Measurements from ENCODE around the gene TNIK.
"Not testable (repeated sequence)": the region's sequence is repeated elsewhere in the genome, so short reads cannot be mapped to it uniquely, and the experiment has no call there.

TNIK gene

GRCh38 chr3:171313702-171314101 lies 146.5 kb downstream of the TNIK start:
- no peak for DNase-seq (ENCODE audit: low read depth, low spot score)

DNA sequence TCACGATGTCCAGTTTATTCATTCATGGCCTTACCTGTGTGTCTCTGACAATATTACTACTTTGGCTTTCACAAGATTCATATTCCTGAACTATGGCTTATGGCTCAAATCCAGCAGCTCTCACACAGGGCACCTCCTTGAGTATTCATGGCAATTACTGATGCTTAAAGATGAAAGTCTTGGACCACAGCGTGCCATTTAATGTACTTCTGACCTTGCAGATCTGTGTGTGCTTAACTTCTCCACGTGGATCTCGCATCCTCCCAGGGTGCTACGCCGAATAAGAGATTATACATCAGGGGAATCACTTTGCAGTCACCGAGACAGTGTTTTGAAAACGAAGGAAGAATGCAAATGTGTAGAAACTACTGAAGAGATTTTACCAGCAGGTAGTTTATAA lies 147.5 kb downstream of the TNIK start:
- no peak for DNase-seq (ENCODE audit: low read depth, low spot score)

DNA sequence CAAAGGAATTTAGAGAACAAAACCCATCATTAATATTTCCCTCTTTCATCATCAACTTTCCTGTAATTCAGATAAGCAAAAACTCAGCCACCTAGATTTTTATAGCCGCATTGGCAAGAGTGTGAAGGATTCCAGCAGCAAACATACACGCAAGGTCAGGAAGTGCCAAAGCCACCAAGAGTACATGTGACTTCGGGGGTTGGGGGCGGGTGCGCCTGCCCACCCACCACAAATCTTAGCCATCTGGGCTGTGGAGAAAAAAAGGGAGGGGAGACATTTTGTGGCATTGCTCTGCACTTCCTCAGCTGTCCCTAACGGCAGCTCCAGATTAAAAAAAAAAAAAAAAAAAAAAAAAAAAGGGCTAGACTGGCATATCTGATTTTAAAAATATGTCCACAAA lies 148.4 kb downstream of the TNIK start:
- no peak for DNase-seq (ENCODE audit: low read depth, low spot score)

- no peak for DNase-seq (ENCODE audit: low read depth, low spot score)
Observed at GRCh38 chr3:171309906-171310359, 150.3 kb downstream of the TNIK start.

GRCh38 chr3:171307988-171308387 lies 152.2 kb downstream of the TNIK start:
- DNase-seq (ENCODE audit: low read depth, low spot score) = no peak

DNA sequence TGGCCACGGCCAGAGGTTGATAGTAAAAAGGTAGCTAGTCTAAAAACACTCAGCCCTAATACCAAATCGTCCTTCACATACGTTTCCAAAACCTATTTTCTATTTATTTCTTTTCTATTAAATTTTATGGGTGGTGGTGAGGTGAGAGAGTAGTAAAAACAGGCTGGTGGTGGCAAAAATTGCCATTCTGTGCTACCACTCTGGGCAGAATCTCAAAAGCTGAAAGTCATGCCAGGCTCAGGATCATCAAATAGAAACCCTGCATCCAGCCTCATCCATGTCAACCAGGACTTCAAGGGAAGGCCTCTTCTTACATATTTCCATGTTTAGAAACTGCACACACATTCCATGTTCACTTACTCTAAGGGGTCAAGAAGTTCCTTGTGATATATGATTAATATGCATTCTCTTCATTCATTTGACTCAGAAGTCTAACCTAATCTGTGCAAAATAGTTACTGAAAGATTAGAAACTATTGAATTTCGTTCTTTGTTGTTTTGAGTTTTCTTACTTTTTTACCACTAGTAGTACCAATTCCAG lies 153.1 kb downstream of the TNIK start:
- DNase-seq (ENCODE audit: low read depth, low spot score) = no peak

- DNase-seq (ENCODE audit: low read depth, low spot score) = no peak
Observed at GRCh38 chr3:171306631-171307030, 153.6 kb downstream of the TNIK start.

DNA sequence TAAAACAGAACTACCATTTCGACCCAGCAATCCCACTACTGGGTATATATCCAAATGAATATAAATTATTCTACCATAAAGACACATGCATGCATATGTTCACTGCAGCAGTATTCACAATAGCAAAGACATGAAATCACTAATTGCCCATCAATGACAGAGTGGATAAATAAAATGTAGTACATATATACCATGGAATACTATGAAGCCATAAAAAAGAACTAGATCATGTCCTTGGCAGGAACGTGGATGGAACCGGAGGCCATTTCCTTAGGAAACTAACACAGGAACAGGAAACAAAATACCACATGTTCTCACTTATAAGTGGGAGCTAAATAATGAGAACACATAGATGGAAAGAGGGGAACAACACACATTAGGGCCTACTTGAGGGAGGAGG lies 154.4 kb downstream of the TNIK start:
- DNase-seq (ENCODE audit: low read depth, low spot score) = not testable (repeated sequence)

GRCh38 chr3:171304498-171304897 lies 155.7 kb downstream of the TNIK start:
- not testable (repeated sequence) for DNase-seq (ENCODE audit: low read depth, low spot score)

GRCh38 chr3:171304017-171304416 lies 156.2 kb downstream of the TNIK start:
- not testable (repeated sequence) for DNase-seq (ENCODE audit: low read depth, low spot score)

- no peak for DNase-seq (ENCODE audit: low read depth, low spot score)
Observed at GRCh38 chr3:171301998-171302397, 158.2 kb downstream of the TNIK start.

DNA sequence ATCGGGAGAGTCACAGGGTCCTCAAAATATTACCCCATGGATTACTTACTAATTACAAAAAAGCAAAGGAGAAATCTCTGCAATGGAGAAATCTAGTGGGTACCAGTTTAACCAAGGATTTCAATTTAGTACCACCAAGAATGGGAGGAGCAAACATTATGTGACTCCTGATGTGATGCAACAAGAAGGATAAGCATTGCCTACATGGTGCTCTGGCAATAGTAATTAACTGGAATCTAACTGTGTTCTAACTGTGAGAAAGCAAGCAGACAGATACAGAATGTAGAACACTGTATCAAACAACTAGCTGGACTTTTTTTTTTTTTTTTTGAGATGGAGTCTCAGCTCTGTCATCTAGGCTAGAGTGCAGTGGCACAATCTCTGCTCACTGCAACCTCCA lies 159.2 kb downstream of the TNIK start:
- DNase-seq (ENCODE audit: low read depth, low spot score) = no peak

- DNase-seq (ENCODE audit: low read depth, low spot score) = no peak
Observed at GRCh38 chr3:171297951-171298350, 162.3 kb downstream of the TNIK start.

DNA sequence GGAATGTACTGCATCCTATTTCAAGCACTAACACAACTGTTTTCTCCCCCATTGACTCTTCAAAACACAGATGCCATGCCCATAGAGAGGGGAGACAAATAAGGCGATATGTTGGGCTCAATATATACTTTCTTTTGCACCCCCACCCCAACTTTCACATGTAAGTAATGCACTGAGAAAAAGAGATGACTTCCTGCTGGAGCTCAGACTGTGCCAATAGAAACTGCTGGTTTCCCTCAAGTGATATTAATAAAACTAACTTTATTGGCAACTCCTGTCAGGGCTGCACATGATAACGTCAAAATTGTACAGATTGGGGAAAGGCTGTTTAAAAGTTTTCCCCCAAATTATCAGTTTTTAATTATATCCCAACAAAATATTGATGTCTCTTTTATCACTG lies 163.0 kb downstream of the TNIK start:
- DNase-seq (ENCODE audit: low read depth, low spot score) = no peak

- no peak for DNase-seq (ENCODE audit: low read depth, low spot score)
Observed at GRCh38 chr3:171295484-171296373, 164.5 kb downstream of the TNIK start.

- DNase-seq (ENCODE audit: low read depth, low spot score) = no peak
Observed at GRCh38 chr3:171293142-171293782, 166.9 kb downstream of the TNIK start.

- DNase-seq (ENCODE audit: low read depth, low spot score) = no peak
Observed at GRCh38 chr3:171290680-171291079, 169.5 kb downstream of the TNIK start.

DNA sequence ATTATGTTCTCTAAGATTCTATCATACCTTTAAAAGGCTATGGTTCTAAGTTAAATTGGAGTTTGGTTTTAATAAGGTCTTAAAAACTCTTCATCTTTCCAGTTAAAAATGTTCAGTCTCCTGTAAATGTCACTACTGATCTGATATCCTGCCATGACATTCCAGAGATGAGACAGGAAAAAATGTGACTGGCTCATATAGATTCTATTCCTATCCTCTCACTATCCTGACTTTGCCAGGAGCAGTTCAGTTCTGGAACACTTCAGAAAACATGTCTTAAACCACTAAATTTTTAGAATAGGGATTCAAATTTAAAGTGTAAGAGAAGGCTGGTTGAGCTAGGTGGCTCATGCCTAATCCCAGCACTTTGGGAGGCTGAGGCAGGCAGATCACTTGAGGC lies 170.9 kb downstream of the TNIK start:
- no peak for DNase-seq (ENCODE audit: low read depth, low spot score)

DNA sequence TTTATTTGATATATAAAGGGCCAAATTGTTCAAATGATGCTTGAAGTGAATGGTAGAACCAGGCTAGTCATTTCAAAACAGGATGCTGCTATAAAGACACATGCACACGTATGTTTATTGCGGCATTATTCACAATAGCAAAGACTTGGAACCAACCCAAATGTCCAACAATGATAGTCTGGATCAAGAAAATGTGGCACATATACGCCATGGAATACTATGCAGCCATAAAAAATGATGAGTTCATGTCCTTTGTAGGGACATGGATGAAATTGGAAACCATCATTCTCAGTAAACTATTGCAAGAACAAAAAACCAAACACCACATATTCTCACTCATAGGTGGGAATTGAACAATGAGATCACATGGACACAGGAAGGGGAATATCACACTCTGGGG lies 172.4 kb downstream of the TNIK start:
- DNase-seq (ENCODE audit: low read depth, low spot score) = not testable (repeated sequence)

GRCh38 chr3:171286580-171287249 lies 173.5 kb downstream of the TNIK start:
- DNase-seq (ENCODE audit: low read depth, low spot score) = no peak

GRCh38 chr3:171285287-171285686 lies 174.9 kb downstream of the TNIK start:
- DNase-seq (ENCODE audit: low read depth, low spot score) = no peak

Data from activated CD4-positive, CD25-positive, alpha-beta regulatory T cell treated with anti-CD3 and anti-CD28 coated beads, Interleukin-2, amount 50 U/mL, for 16 hours (primary cell).